Breast epithelium (tissue), 4 donors: ENCODE data around the gene SIGLEC10. TPM values are rescaled to one million over a fixed set of nuclear protein-coding genes. Genes with fewer than 3 reads are reported as not detected.

Experiments used
- DNase-seq, 2 donors: peaks; one replicate each; pipeline ENCODE4 v3.0.0-alpha.2; 2019; ENCODE audit warnings: low spot score in 2 of 2
- H3K27ac ChIP-seq, 2 donors: fragments of 200-600 bp; sonication (generic) in 1 of 2; one replicate each; pipeline ENCODE4 v1.5.1; 2016 to 2019; ENCODE audit warnings: mild to moderate bottlenecking in 1 of 2
- H3K27me3 ChIP-seq, 2 donors: fragments of 200-600 bp; sonication (generic) in 1 of 2; one replicate each; pipeline versions ENCODE4 v1.5.1 to v1.6.0; 2017 to 2019; ENCODE audit warnings: control low read depth in 1 of 2, mild to moderate bottlenecking in 1 of 2
- H3K36me3 ChIP-seq: fragments of 200-600 bp; one replicate; pipeline ENCODE4 v1.5.1; 2019
- H3K4me1 ChIP-seq, 2 donors: fragments of 200-600 bp; sonication (generic); one replicate each; pipeline ENCODE4 v1.5.1; 2016 to 2019; ENCODE audit warnings: control low read depth in 1 of 2
- H3K4me3 ChIP-seq, 3 donors: fragments of 200-600 bp; sonication (generic); 1 replicate in 2 of 3; 2 replicates in 1 of 3; pipeline ENCODE4 v1.5.1; 2016 to 2019; ENCODE audit warnings: mild to moderate bottlenecking in 3 of 3, moderate library complexity in 2 of 3
- H3K9me3 ChIP-seq, 2 donors: fragments of 200-600 bp; sonication (generic) in 1 of 2; one replicate each; pipeline ENCODE4 v1.5.1; 2016 to 2019; ENCODE audit warnings: control low read depth in 1 of 2
- CTCF ChIP-seq, 3 donors: fragments of 450-650 bp; IDR thresholded peaks; one replicate each; pipeline ENCODE4 v1.5.1; 2016 to 2017; ENCODE audit warnings: antibody characterized with exemption in 3 of 3, mild to moderate bottlenecking in 3 of 3, moderate library complexity in 3 of 3
- POLR2A ChIP-seq: fragments of 450-650 bp; IDR thresholded peaks from one replicate; pipeline ENCODE4 v1.6.1; 2016; ENCODE audit warnings: antibody characterized with exemption, mild to moderate bottlenecking, moderate library complexity
- POLR2AphosphoS5 ChIP-seq, 3 donors: sonication (generic); formaldehyde crosslinking; IDR thresholded peaks; one replicate each; pipeline ENCODE4 v1.6.1; 2017; ENCODE audit warnings: antibody characterized with exemption in 3 of 3
- intact Hi-C: fragments of 100-400 bp; cut with DNase I; formaldehyde crosslinking; loops from one replicate; pipeline ENCODE4 v1.15.1; 2023; ENCODE audit warnings: low total_unique reads
- total RNA-seq, 3 donors: library from RNA; depleted of rRNA; stranded (reverse); fragments of >200 nt; gene quantifications; one replicate each; pipeline ENCODE4 v1.1.0, GENCODE V29; 2016

The SIGLEC10 gene
- total RNA-seq, 3 donors from 2014 or later: 1.8 to 17.0 (median 10.2) TPM

DNA sequence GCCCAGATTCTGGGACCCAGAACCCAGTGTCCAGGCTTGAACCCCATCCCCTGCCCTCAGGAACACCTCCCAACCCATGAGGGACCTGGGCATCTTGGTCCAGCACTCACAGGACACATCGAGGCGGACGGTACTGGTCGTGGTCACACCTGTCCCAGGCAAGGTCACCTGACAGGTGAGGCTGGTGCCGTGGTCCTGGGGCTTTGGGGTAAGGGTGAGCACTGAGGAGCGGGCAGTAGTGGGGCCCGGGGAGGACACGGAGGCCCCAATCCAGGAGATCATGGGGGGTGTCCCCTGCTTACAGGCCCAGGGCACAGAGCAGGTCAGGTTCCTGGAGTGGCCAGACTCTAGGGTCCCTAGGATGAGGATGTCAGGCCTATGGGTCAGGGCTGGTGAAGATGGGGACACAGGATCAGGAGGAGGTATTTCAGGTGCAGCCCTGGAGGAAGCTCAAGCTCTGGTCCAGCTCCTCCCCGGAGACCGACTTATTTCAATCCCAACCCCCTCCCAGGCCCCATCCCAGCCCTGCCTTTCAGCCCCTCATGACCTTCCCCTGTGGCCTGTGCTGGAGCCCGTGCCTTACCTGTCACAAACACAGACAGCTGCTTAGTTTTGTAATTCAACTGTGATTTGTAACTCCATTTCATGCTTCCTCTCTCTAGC lies 40.0 kb upstream of the SIGLEC10 start:
- Histone ChIP-seq H3K36me3 (no peaks in the 10 kb centered on the region), H3K9me3 (no peaks in the 10 kb centered on the region), H3K27ac (no peak overlapping the region), H3K4me1 (no peaks in the 10 kb centered on the region), H3K27me3 (peaks cover 0 to 51% of the 10 kb centered on the region in 2 donors), H3K4me3 (no peak overlapping the region)
- no peak for DNase-seq
- no peak for TF ChIP-seq POLR2A
- no peak for TF ChIP-seq POLR2AphosphoS5 (IDR thresholded peaks at IDR 0.05)
- TF ChIP-seq CTCF (IDR thresholded peaks at IDR 0.05): no peak
- intact Hi-C loops: loop anchor here (10.0 kb wide), 1 partner anchor 553 kb away; no protein-coding TSS in a partner anchor

DNA sequence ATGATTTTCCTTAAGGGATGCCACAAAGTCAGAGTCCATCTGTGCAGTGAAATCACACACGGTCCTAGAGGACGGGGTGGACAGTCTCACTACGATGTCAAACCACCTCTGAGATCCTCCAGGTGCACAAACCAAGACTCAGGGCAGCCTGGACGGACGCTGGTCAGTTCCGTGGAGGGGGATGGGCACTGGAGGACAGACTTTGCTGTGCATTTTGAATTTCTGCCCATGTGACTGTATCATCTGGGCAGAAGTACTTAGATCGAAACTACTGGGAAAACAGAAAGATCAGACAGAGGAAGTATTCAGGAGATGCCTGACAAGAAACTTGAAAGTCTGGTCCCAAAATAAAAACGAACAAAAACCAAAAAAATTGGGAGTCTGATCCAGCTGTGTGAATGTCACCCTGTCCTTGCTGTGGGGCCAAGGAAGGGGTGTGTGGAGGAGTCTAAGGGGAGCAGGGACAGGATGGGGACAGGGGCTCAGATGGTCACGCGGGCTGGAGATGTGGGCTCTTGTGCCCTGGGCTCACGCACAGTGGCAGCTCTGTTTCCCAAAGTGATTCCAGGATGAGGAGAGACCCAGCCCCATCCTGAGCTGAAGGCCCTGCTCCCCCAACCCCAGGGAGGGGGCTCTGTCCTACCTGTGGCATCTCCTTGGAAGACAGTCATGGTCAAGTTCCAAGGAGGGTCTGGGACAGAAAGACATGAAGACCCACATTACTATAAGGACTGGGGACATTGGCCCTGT lies 39.3 kb upstream of the SIGLEC10 start:
- Histone ChIP-seq H3K4me3 (no peak overlapping the region), H3K4me1 (no peaks in the 10 kb centered on the region), H3K9me3 (no peaks in the 10 kb centered on the region), H3K27ac (no peak overlapping the region), H3K36me3 (no peaks in the 10 kb centered on the region), H3K27me3 (peaks cover 0 to 46% of the 10 kb centered on the region in 2 donors)
- intact Hi-C loops: loop anchor here (10.0 kb wide), 1 partner anchor 552 kb away; no protein-coding TSS in a partner anchor
- TF ChIP-seq POLR2A (no peak), CTCF (IDR thresholded peaks at IDR 0.05) (no peak), POLR2AphosphoS5 (IDR thresholded peaks at IDR 0.05) (no peak)
- DNase-seq: no peak

DNA sequence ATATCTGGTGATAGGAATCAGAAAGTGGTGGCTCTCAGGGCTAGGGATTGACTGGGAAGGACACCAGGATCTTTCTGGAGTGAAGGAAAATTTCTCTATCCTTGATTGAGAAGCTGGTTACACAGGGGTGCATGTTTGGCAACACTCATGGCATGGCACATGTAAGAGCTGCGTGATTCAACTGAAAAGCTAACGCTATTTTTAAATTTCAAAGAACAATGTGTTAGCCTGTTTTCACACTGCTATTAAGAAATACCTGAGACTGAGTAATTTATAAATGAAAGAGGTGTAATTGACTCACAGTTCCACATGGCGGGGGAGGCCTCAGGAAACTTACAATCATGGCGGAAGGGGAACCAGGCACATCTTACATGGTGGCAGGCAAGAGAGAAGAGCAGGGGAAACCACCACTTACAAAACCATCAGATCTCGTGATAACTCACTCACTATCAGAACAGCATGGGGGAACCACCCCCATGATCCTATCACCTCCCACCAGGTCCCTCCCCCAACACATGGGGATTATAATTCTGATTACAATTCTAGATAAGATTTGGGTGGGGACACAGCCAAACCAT lies 33.4 kb upstream of the SIGLEC10 start:
- Histone ChIP-seq H3K36me3 (no peaks in the 10 kb centered on the region), H3K4me3 (no peak overlapping the region), H3K27ac (no peak overlapping the region), H3K9me3 (no peaks in the 10 kb centered on the region), H3K4me1 (no peaks in the 10 kb centered on the region), H3K27me3 (peaks cover 0 to 27% of the 10 kb centered on the region in 2 donors)
- DNase-seq: no peak
- intact Hi-C loops: loop anchor here (10.0 kb wide), 1 partner anchor 546 kb away; no protein-coding TSS in a partner anchor
- TF ChIP-seq CTCF (IDR thresholded peaks at IDR 0.05) (no peak), POLR2A (no peak), POLR2AphosphoS5 (IDR thresholded peaks at IDR 0.05) (no peak)

GRCh38 chr19:51448411-51449016 lies 31.1 kb upstream of the SIGLEC10 start:
- Histone ChIP-seq H3K9me3 (no peaks in the 10 kb centered on the region), H3K4me3 (no peak overlapping the region), H3K36me3 (no peaks in the 10 kb centered on the region), H3K27me3 (peaks cover 0 to 22% of the 10 kb centered on the region in 2 donors), H3K27ac (no peak overlapping the region), H3K4me1 (no peaks in the 10 kb centered on the region)
- DNase-seq: no peak
- intact Hi-C loops: no loop called here
- TF ChIP-seq CTCF (IDR thresholded peaks at IDR 0.05) (no peak), POLR2AphosphoS5 (IDR thresholded peaks at IDR 0.05) (no peak), POLR2A (no peak)
